Activated T-helper 17 cell treated with anti-CD3 and anti-CD28 coated beads, Interleukin-2, amount 50 U/mL, for 72 hours (primary cell): Measurements from ENCODE around the gene ARSB. TPM values are rescaled to one million over a fixed set of nuclear protein-coding genes. Genes with fewer than 3 reads are reported as not detected.

Experiments
- ATAC-seq: fragments of 150-1000 bp; cut with Tn5 transposase; replicated peaks from 2 replicates; pipeline ENCODE4 v1.10.0; 2021; ENCODE audit warnings: mild to moderate bottlenecking, moderate library complexity
- H3K27ac Mint-ChIP-seq: one replicate; pipeline ENCODE4 v1.8.0; 2022; ENCODE audit warnings: mixed read lengths
- H3K27me3 Mint-ChIP-seq: one replicate; pipeline ENCODE4 v1.8.0; 2022; ENCODE audit warnings: mixed read lengths
- H3K36me3 Mint-ChIP-seq: one replicate; pipeline ENCODE4 v1.8.0; 2022; ENCODE audit warnings: low read depth, mild to moderate bottlenecking, mixed read lengths
- H3K4me1 Mint-ChIP-seq: one replicate; pipeline ENCODE4 v1.8.0; 2022; ENCODE audit warnings: mixed read lengths
- H3K4me3 Mint-ChIP-seq: one replicate; pipeline ENCODE4 v1.8.0; 2022; ENCODE audit warnings: mild to moderate bottlenecking, mixed read lengths
- H3K9me3 Mint-ChIP-seq: one replicate; pipeline ENCODE4 v1.8.0; 2022; ENCODE audit warnings: mixed read lengths
- total RNA-seq, 2 donors: library from RNA; stranded (reverse); gene quantifications; one replicate each; pipeline ENCODE4 v1.2.3, GENCODE V29; 2022

The ARSB gene
- total RNA-seq, 2 donors from 2014 or later, result 6.2 to 21.9 TPM

DNA sequence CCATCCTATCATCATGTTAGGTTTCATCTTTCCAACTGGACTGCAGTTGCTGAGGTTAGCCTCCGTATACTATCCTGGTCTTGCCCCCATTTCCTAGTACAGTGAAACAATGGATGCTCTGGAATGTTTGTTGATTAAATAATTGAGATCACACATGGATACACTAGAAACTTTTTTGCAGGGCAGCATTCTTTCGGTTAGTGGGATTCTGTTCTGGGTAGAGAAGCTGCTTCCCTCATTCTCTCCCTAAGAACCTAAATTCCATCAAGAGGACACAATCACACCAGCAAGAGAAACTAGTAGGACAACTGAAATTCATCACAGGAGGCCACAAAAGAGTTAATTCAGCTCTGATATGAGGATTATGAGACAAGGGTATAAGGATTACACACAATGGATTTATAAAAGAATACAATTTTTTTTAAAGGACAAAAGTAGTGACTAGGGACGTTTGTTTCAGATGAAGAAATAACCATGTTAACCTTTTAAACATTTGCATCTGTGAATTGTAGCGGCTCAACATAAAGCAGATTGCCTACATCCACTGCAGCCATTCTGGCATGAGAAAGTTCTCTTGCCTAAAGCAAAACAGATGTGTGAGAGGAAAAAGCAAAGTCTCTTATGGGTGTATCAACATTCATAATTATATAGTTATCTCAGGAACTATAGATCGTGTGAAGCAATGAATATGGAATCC lies 173.8 kb downstream of the ARSB start:
- H3K36me3 Mint-ChIP-seq, result peaks cover 7% of the 10 kb centered on the region
- H3K4me1 Mint-ChIP-seq, result no peaks in the 10 kb centered on the region
- no peaks in the 10 kb centered on the region for H3K9me3 Mint-ChIP-seq
- no peak for ATAC-seq
- H3K27ac Mint-ChIP-seq, result no peak overlapping the region
- H3K27me3 Mint-ChIP-seq, result no peaks in the 10 kb centered on the region
- H3K4me3 Mint-ChIP-seq, result no peak overlapping the region

- H3K27ac Mint-ChIP-seq, result no peak overlapping the region
- H3K4me1 Mint-ChIP-seq, result no peaks in the 10 kb centered on the region
- H3K27me3 Mint-ChIP-seq, result no peaks in the 10 kb centered on the region
- no peak for ATAC-seq
- H3K36me3 Mint-ChIP-seq, result peaks cover 3% of the 10 kb centered on the region
- no peaks in the 10 kb centered on the region for H3K9me3 Mint-ChIP-seq
- H3K4me3 Mint-ChIP-seq, result no peak overlapping the region
These were observed 174.8 kb downstream of the ARSB start for GRCh38 chr5:78810098-78810920.

- H3K36me3 Mint-ChIP-seq, result no peaks in the 10 kb centered on the region
- no peaks in the 10 kb centered on the region for H3K9me3 Mint-ChIP-seq
- no peak overlapping the region for H3K27ac Mint-ChIP-seq
- H3K4me3 Mint-ChIP-seq, result no peak overlapping the region
- H3K4me1 Mint-ChIP-seq, result no peaks in the 10 kb centered on the region
- H3K27me3 Mint-ChIP-seq, result no peaks in the 10 kb centered on the region
- no peak for ATAC-seq
These were observed 175.7 kb downstream of the ARSB start for GRCh38 chr5:78809444-78809843.

- H3K4me1 Mint-ChIP-seq, result no peaks in the 10 kb centered on the region
- H3K36me3 Mint-ChIP-seq, result no peaks in the 10 kb centered on the region
- no peaks in the 10 kb centered on the region for H3K27me3 Mint-ChIP-seq
- H3K9me3 Mint-ChIP-seq, result no peaks in the 10 kb centered on the region
- no peak for ATAC-seq
- no peak overlapping the region for H3K27ac Mint-ChIP-seq
- no peak overlapping the region for H3K4me3 Mint-ChIP-seq
These were observed 176.3 kb downstream of the ARSB start for GRCh38 chr5:78808818-78809217.

- Mint-ChIP-seq H3K4me1 (no peaks in the 10 kb centered on the region), H3K4me3 (no peak overlapping the region), H3K27ac (no peak overlapping the region), H3K36me3 (no peaks in the 10 kb centered on the region), H3K27me3 (no peaks in the 10 kb centered on the region), H3K9me3 (no peaks in the 10 kb centered on the region)
- no peak for ATAC-seq
These were observed 176.7 kb downstream of the ARSB start for GRCh38 chr5:78808380-78808779.

- H3K36me3 Mint-ChIP-seq, result peaks cover 11% of the 10 kb centered on the region
- H3K27me3 Mint-ChIP-seq, result no peaks in the 10 kb centered on the region
- no peak overlapping the region for H3K4me3 Mint-ChIP-seq
- no peak for ATAC-seq
- no peak overlapping the region for H3K27ac Mint-ChIP-seq
- H3K9me3 Mint-ChIP-seq, result peaks cover 10% of the 10 kb centered on the region
- no peaks in the 10 kb centered on the region for H3K4me1 Mint-ChIP-seq
These were observed 178.6 kb downstream of the ARSB start for GRCh38 chr5:78806544-78806943.

GRCh38 chr5:78805474-78806124 lies 179.5 kb downstream of the ARSB start:
- ATAC-seq, result no peak
- Mint-ChIP-seq H3K9me3 (peaks cover 18% of the 10 kb centered on the region), H3K4me3 (no peak overlapping the region), H3K27me3 (no peaks in the 10 kb centered on the region), H3K36me3 (peaks cover 20% of the 10 kb centered on the region), H3K4me1 (no peaks in the 10 kb centered on the region), H3K27ac (no peak overlapping the region)

GRCh38 chr5:78804995-78805394 lies 180.1 kb downstream of the ARSB start:
- H3K9me3 Mint-ChIP-seq, result peaks cover 20% of the 10 kb centered on the region
- no peak for ATAC-seq
- H3K27ac Mint-ChIP-seq, result no peak overlapping the region
- H3K27me3 Mint-ChIP-seq, result no peaks in the 10 kb centered on the region
- no peak overlapping the region for H3K4me3 Mint-ChIP-seq
- H3K4me1 Mint-ChIP-seq, result no peaks in the 10 kb centered on the region
- peaks cover 23% of the 10 kb centered on the region for H3K36me3 Mint-ChIP-seq

- Mint-ChIP-seq H3K9me3 (peaks cover 20% of the 10 kb centered on the region), H3K4me1 (no peaks in the 10 kb centered on the region), H3K4me3 (no peak overlapping the region), H3K27me3 (no peaks in the 10 kb centered on the region), H3K27ac (no peak overlapping the region), H3K36me3 (peaks cover 23% of the 10 kb centered on the region)
- no peak for ATAC-seq
These were observed 181.2 kb downstream of the ARSB start for GRCh38 chr5:78803941-78804340.

DNA sequence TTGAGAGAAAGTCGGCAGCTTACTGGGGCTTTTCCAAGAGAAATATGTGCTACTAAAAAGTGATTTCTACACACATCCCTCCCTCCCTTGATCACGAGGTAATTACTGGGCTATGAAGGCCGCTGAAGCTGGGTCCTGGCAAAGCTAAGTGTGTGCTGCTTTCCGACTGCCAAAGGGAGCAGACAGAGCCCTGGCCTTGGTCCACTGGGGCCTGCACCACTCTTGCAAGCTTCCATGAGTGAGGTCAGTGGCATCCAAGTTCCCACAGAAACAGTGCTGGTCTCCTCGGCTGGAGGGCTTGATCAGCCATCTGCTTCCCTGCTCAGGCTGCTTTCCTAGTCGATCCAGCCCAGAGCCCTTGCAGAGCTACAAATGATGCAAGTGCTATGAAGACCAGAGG lies 181.8 kb downstream of the ARSB start:
- H3K4me1 Mint-ChIP-seq, result no peaks in the 10 kb centered on the region
- H3K4me3 Mint-ChIP-seq, result no peak overlapping the region
- H3K36me3 Mint-ChIP-seq, result peaks cover 23% of the 10 kb centered on the region
- H3K9me3 Mint-ChIP-seq, result peaks cover 20% of the 10 kb centered on the region
- H3K27me3 Mint-ChIP-seq, result no peaks in the 10 kb centered on the region
- H3K27ac Mint-ChIP-seq, result no peak overlapping the region
- no peak for ATAC-seq

- peaks cover 20% of the 10 kb centered on the region for H3K9me3 Mint-ChIP-seq
- H3K27ac Mint-ChIP-seq, result no peak overlapping the region
- no peak overlapping the region for H3K4me3 Mint-ChIP-seq
- peaks cover 23% of the 10 kb centered on the region for H3K36me3 Mint-ChIP-seq
- ATAC-seq, result no peak
- H3K4me1 Mint-ChIP-seq, result no peaks in the 10 kb centered on the region
- no peaks in the 10 kb centered on the region for H3K27me3 Mint-ChIP-seq
These were observed 183.7 kb downstream of the ARSB start for GRCh38 chr5:78801413-78801812.

GRCh38 chr5:78799266-78800017 lies 185.7 kb downstream of the ARSB start:
- Mint-ChIP-seq H3K27me3 (no peaks in the 10 kb centered on the region), H3K4me3 (no peak overlapping the region), H3K27ac (no peak overlapping the region), H3K9me3 (peaks cover 20% of the 10 kb centered on the region), H3K36me3 (peaks cover 23% of the 10 kb centered on the region), H3K4me1 (no peaks in the 10 kb centered on the region)
- ATAC-seq, result no peak

GRCh38 chr5:78798673-78799029 lies 186.5 kb downstream of the ARSB start:
- no peaks in the 10 kb centered on the region for H3K4me1 Mint-ChIP-seq
- no peak overlapping the region for H3K27ac Mint-ChIP-seq
- ATAC-seq, result no peak
- H3K36me3 Mint-ChIP-seq, result peaks cover 23% of the 10 kb centered on the region
- H3K4me3 Mint-ChIP-seq, result no peak overlapping the region
- H3K9me3 Mint-ChIP-seq, result peaks cover 20% of the 10 kb centered on the region
- no peaks in the 10 kb centered on the region for H3K27me3 Mint-ChIP-seq

DNA sequence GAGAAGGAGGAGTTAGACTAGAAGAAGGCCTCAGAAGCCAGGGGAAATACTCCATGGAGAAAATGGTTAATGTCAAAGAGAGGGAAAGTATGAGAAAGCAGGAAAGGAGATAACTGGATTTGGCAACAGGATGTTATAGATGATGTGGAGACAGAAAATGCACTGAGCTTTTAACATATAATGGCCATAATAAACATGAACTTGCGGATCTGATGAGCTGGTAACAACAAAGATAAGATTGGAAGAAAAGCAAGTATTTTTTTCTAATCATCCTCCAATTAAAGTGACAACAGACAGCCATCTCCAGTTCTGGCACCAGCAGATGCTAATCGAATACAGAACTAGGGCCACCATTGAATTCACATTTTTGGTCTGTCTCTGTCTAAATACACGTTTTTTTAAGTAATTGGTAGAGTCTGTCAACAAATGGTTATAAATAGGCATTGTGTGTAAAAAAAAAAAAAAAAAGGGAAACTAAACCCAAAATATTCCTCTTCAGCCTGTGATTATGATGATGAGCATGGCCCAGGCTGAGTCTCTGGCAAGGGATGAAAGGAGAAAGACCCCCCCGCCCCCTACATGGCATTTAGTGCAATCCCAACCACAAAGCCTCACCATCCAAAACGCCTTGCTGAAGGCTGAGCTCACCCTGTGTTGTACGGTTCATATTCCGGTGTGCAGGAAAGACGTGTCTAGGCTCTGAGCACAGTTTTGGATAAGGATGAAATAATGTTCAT lies 187.0 kb downstream of the ARSB start:
- H3K27ac Mint-ChIP-seq, result no peak overlapping the region
- no peaks in the 10 kb centered on the region for H3K4me1 Mint-ChIP-seq
- no peaks in the 10 kb centered on the region for H3K27me3 Mint-ChIP-seq
- peaks cover 23% of the 10 kb centered on the region for H3K36me3 Mint-ChIP-seq
- no peak for ATAC-seq
- peaks cover 20% of the 10 kb centered on the region for H3K9me3 Mint-ChIP-seq
- no peak overlapping the region for H3K4me3 Mint-ChIP-seq
